ENCODE results near the gene C16orf74. TPM values are rescaled to one million over a fixed set of nuclear protein-coding genes. Genes with fewer than 3 reads are reported as not detected.

The C16orf74 gene
- polyA plus RNA-seq (35.3 to 53.6 TPM (median 45.8 TPM) in 3 replicates), polyA minus RNA-seq (11.5 to 31.4 TPM (median 12.1 TPM) in 3 replicates)
- 14.1 TPM for polyA plus RNA-seq (2011; ENCODE audit: low read depth)
- polyA plus RNA-seq (2011; cell fraction: cytosol; rRNA removed) = 29.0 and 71.4 TPM in 2 replicates
- 32.2 and 45.5 TPM in 2 replicates for polyA plus RNA-seq (2011; cell fraction: nucleus; rRNA removed)
- 31.9 and 73.1 TPM in 2 replicates for polyA plus RNA-seq (2012; ENCODE audit: low replicate concordance)
- 25.9 TPM for polyA minus RNA-seq (2011; cell fraction: cytosol; rRNA and poly(A)+ RNA removed)
- 12.1 and 16.5 TPM in 2 replicates for polyA minus RNA-seq (2011; cell fraction: nucleus; rRNA and poly(A)+ RNA removed)

DNA sequence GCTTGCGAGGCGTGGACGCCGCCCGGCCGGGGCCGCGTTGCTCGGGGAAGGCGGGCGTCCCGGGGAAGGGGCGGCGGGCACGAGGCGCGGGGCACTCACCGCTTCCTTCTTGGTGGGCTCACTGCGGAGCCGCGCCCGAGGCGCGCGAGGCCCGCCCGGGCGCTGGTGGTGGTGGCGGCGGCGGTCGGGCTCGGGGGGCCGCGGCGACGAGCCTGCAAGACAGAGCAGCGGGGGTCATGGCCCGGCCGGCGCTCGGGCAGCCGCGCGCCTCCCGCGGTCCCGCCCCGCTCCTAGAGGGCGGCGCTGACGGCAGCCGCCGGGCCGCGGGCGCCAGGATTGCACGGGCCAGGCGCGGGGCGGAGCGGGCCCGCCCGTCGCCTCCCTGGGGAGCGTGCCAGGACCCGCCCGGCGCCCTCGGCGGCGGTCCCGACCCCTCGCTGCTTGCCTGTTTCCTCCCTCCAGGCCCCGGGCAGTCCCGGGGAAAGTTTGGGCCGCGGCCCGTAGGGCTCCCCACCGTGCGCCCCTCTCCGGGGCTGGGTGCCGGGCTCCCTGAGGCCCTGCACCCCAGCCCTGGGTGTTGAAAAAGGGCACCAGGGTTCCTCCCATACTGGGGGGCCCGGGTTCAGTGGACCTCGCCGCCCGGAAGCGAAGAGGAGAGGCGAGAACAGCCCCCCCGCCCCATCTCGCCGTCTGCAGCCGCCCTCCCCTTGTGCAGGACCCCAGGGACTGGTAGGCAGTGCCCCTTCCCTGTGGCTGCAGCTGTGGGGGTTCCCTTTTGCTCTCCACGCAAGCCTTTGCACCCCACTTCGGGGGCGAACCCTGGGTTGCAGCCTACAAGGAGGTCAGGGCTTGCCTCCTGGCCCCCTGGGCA is at the start of gene C16orf74:
Gene C16orf74 (minus strand): TSS at position 270 of the 871 bp plus-strand sequence. CDS start 15,879 bp downstream, outside the sequence.
- H3K4me1 ChIP-seq (ENCODE audit: control insufficient read depth, extremely low read depth, insufficient read depth, low read length) = peaks cover 61% of the 10 kb centered on the region
- no peaks in the 10 kb centered on the region for H3K9me3 ChIP-seq (ENCODE audit: control insufficient read depth, low read depth, low read length)
- dilution Hi-C loops (cut with MboI; ENCODE audit: extremely low pct_ligation_motif_present, low sequenced_read_pairs) = no loop called here
- FAIRE-seq (no peak), DNase-seq (ENCODE audit: low read depth, low spot score) (no peak)
- peak within 1 kb of the TSS; percentile 82 for H3K9ac ChIP-seq (ENCODE audit: control insufficient read depth, extremely low read depth, insufficient read depth, low read length)
- peaks cover 26% of the 10 kb centered on the region for H3K79me2 ChIP-seq (ENCODE audit: control insufficient read depth, insufficient read depth, low read length)
- H3K4me2 ChIP-seq (ENCODE audit: control insufficient read depth, extremely low read depth, insufficient read depth, low read depth, low read length) = peak within 1 kb of the TSS; percentile 98
- peaks cover 0 to 8% of the 10 kb centered on the region in 2 experiments for H3K36me3 ChIP-seq (ENCODE audit: control insufficient read depth in 2 of 2, extremely low read depth in 1 of 2, insufficient read depth in 2 of 2, low read length in 2 of 2)
- H2AFZ ChIP-seq (ENCODE audit: control insufficient read depth, low read length) = no peak within 1 kb of the TSS
- TF ChIP-seq, protein P1, sequence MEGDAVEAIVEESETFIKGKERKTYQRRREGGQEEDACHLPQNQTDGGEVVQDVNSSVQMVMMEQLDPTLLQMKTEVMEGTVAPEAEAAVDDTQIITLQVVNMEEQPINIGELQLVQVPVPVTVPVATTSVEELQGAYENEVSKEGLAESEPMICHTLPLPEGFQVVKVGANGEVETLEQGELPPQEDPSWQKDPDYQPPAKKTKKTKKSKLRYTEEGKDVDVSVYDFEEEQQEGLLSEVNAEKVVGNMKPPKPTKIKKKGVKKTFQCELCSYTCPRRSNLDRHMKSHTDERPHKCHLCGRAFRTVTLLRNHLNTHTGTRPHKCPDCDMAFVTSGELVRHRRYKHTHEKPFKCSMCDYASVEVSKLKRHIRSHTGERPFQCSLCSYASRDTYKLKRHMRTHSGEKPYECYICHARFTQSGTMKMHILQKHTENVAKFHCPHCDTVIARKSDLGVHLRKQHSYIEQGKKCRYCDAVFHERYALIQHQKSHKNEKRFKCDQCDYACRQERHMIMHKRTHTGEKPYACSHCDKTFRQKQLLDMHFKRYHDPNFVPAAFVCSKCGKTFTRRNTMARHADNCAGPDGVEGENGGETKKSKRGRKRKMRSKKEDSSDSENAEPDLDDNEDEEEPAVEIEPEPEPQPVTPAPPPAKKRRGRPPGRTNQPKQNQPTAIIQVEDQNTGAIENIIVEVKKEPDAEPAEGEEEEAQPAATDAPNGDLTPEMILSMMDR (optimal IDR thresholded peaks at IDR 0.05 in 1 of 3, IDR thresholded peaks at IDR 0.05 in 1 of 3, conservative IDR thresholded peaks at IDR 0.05 in 1 of 3; ENCODE audit: extremely low read depth in 1 of 3, insufficient read depth in 2 of 3, low read length in 3 of 3) = no peak
- TF ChIP-seq EZH2 (IDR thresholded peaks at IDR 0.05; ENCODE audit: low read length) = no peak
- peaks cover 3% of the 10 kb centered on the region for H4K20me1 ChIP-seq (ENCODE audit: control insufficient read depth, extremely low read depth, insufficient read depth, low read length)
- H3K27ac ChIP-seq (ENCODE audit: control insufficient read depth, insufficient read depth, low read length) = peak within 1 kb of the TSS; percentile 87
- H3K4me3 ChIP-seq (ENCODE audit: control insufficient read depth in 2 of 3, extremely low read depth in 1 of 3, insufficient read depth in 2 of 3, low read depth in 1 of 3, low read length in 3 of 3) = peak within 1 kb of the TSS; percentile 75 to 92 (median 80)
- H3K27me3 ChIP-seq (ENCODE audit: control insufficient read depth, extremely low read depth, insufficient read depth, low read length) = no peaks in the 10 kb centered on the region
- no peaks in the 10 kb centered on the region for H3K9me1 ChIP-seq (ENCODE audit: control insufficient read depth, extremely low read depth, insufficient read depth, low read length)

DNA sequence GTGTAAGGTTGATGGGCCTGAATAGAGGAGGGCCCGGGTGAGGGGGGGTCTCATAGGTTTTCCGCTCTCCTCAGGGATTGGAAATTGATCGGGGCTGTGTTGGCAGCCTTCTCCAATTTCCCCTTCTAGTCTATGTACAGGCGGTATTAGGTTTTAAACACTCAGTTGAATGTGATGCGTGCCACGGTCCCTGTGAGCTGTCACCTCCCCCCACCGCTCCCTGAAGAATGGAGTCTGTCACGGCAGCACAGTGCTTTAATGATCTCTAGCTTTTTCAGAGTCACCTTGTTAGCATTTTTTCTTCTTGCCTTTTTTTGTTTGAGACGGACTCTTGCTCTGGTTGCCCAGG is 49.4 kb upstream of the C16orf74 start:
- H3K4me3 ChIP-seq (ENCODE audit: control insufficient read depth in 2 of 3, extremely low read depth in 1 of 3, insufficient read depth in 2 of 3, low read depth in 1 of 3, low read length in 3 of 3) = peak overlapping the region; percentile 88 to 99 (median 97)
- no peaks in the 10 kb centered on the region for H3K9me1 ChIP-seq (ENCODE audit: control insufficient read depth, extremely low read depth, insufficient read depth, low read length)
- H3K4me2 ChIP-seq (ENCODE audit: control insufficient read depth, extremely low read depth, insufficient read depth, low read depth, low read length) = peak overlapping the region; percentile 88
- peaks cover 12% of the 10 kb centered on the region for H3K4me1 ChIP-seq (ENCODE audit: control insufficient read depth, extremely low read depth, insufficient read depth, low read length)
- TF ChIP-seq, protein P1 (optimal IDR thresholded peaks at IDR 0.05 in 1 of 3, IDR thresholded peaks at IDR 0.05 in 1 of 3, conservative IDR thresholded peaks at IDR 0.05 in 1 of 3; ENCODE audit: extremely low read depth in 1 of 3, insufficient read depth in 2 of 3, low read length in 3 of 3) = no peak
- TF ChIP-seq EZH2 (IDR thresholded peaks at IDR 0.05; ENCODE audit: low read length) = no peak
- DNase-seq (ENCODE audit: low read depth, low spot score) (no peak), FAIRE-seq (no peak)
- peak overlapping the region; percentile 79 for H3K9ac ChIP-seq (ENCODE audit: control insufficient read depth, extremely low read depth, insufficient read depth, low read length)
- no peak overlapping the region for H2AFZ ChIP-seq (ENCODE audit: control insufficient read depth, low read length)
- H3K27me3 ChIP-seq (ENCODE audit: control insufficient read depth, extremely low read depth, insufficient read depth, low read length) = no peaks in the 10 kb centered on the region
- H4K20me1 ChIP-seq (ENCODE audit: control insufficient read depth, extremely low read depth, insufficient read depth, low read length) = peaks cover 9% of the 10 kb centered on the region
- H3K79me2 ChIP-seq (ENCODE audit: control insufficient read depth, insufficient read depth, low read length) = peaks cover 87% of the 10 kb centered on the region
- H3K27ac ChIP-seq (ENCODE audit: control insufficient read depth, insufficient read depth, low read length) = peak overlapping the region; percentile 80
- H3K36me3 ChIP-seq (ENCODE audit: control insufficient read depth in 2 of 2, extremely low read depth in 1 of 2, insufficient read depth in 2 of 2, low read length in 2 of 2) = peaks cover 23 to 48% of the 10 kb centered on the region in 2 experiments
- dilution Hi-C loops (cut with MboI; ENCODE audit: extremely low pct_ligation_motif_present, low sequenced_read_pairs) = no loop called here
- no peaks in the 10 kb centered on the region for H3K9me3 ChIP-seq (ENCODE audit: control insufficient read depth, low read depth, low read length)

Data from keratinocyte (primary cell).